IPS DF 4.7 (cell line): ENCODE measurements around the gene DUSP5.

Source experiments
- DNase-seq: peaks from one replicate; pipeline ENCODE4 v3.0.0-alpha.2; 2013; ENCODE audit warnings: low spot score; ENCODE audit errors: extremely low read depth

Gene DUSP5

DNA sequence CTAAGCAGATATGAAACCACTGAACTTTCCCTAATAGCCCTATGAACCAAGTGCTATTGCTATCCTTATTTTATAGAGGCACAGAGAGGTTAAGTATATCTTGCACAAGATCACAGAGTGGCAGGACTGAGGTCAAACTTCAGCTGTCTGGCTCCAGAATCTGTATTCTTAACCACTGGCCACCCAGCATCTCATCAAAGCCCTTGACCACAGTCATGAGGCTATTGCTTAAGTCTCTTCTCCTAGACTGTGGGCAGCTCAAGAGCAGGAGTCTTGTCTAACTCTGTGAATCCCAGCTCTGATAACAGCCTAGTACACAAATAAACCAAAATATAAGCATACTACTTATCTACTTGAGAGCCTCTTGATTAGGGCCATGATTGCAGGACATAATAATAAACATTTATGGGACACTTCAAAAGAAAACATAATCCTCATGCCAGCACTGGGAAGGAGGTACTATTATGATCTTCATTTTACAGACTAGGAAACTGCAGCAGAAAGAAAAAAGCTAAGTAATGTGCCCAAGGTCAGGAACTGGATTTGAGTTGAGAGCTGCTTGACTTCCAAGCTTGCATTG, 47.3 kb downstream of the DUSP5 start:
- DNase-seq = no peak

DNA sequence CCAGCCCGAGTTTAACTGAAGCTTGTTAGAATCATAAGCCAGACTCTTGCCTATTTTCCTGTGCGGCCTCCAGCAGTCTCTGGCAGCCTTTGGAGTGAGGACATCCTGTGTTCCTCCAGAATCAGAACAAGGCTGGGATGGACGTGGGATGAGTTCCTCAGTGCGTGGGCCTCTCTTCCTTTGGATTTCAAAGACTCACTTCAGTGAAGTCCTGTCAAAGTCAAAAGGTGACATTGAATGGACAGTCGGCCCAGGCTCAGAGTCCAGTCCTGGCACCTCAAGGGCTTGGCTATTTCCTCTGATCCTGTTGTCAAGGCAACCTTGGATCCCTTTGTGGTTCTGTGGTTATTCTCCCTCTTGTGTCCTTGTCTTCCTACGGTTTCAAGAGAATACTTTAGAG, 48.4 kb downstream of the DUSP5 start:
- no peak for DNase-seq

DNA sequence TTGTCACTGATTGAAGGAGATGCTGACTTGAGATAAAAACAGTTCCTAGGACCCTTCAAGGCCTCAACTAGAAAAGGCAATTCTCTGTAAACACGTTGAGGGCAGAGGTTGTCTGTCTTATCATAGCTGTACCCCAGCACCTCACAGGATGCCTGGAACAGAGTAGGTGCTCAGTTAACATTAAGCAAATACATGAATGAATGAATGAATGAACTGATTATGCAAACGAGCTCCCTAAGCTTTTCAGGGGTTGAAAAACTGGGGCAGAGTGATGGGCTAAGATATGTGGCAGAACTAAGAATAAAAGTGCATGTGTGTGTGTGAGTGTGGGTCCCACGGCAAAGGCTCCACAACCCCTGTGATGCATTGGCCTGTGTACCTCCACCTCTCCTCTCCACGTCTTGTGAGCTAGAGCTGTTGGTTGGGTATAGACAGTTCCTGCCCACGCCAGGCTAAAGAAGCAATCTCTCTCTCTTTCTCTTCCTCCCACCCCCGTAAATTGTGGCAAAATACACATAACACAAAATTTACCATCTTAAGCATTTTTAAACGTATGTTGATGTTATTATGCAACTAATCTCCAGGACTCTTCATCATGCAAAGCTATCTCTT, 48.9 kb downstream of the DUSP5 start:
- DNase-seq = no peak

DNA sequence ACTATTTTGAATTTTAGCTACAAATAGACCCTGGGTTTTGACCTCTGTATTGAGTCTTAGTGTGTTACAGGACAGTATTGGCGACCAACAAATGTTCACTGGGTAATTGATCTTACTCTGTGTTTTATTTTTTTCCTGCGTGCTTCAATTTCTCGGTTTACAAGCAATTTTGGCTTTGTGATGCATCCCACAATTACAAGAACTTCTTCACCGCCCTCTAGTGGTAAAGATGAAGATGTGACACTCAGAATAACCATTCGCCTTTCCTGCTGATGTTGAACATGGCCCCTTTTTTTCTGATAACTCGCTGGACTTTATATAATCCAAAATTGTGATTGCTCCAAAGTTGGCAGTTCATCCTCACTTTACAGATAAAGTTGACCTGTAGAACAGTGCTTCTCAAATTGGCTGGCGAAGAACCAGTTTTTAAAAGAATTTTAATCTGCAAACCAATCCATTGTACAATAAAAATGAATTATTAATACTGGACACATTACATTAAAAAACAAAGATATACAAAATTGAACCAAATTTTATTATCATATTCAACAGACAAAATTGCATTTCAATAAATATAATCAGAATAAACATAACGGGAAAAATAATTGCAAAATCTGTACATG, 49.5 kb downstream of the DUSP5 start:
- no peak for DNase-seq

DNA sequence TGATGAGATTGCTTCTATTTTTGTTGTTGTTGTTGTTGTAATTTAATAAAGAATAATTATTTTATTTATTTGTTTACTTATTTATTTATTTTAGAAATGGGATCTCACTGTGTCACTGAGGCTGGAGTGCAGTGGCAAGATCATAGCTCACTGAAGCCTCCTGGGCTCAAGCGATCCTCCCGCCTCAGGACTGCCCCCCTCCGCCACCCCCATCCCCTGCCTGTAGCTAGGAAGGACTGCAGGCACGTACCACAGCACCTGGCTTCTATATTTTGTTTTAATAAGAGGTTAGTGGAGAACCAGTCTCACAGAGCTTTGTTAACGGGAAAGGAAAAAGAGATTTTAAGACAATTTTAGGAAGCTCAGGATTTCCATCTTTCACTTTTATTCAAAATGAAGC, 50.3 kb downstream of the DUSP5 start:
- no peak for DNase-seq

DNA sequence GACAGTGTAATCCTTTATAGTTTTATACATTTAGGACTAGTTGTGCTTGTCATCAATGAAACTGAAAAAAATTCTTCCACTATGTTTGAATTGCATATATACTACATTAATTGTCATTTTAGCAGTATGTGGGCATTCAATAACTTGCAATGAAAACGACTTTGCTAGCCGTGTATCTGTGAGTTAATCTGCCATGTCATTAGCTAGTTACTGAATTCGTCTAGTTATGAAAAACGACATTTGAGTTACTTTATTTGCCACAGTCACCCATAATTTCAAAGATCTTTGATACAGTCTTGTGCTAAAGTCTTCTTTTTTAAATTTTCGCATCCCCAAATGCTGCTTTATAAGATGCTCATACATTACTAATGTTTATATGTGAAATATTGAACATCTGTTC, 51.5 kb downstream of the DUSP5 start:
- DNase-seq = no peak

DNA sequence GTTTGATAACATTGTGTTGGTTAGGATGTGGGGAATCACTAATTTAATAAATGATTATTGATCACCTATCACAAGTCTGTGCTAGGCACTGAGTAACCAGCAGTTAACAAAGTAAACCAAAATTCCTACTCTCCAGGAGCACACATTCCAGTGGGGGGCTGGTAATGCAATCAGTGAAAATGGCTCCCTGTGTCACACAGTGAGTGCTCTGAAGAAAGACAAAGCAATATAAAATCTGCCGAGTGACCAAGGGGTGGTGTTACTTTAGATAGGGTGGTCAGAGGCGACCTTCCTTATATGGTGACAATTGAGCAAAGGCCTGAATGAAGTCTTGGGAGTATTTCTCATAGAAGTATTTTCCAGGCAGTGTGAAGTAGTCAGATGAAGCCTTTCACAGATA, 56.2 kb downstream of the DUSP5 start:
- DNase-seq = no peak

DNA sequence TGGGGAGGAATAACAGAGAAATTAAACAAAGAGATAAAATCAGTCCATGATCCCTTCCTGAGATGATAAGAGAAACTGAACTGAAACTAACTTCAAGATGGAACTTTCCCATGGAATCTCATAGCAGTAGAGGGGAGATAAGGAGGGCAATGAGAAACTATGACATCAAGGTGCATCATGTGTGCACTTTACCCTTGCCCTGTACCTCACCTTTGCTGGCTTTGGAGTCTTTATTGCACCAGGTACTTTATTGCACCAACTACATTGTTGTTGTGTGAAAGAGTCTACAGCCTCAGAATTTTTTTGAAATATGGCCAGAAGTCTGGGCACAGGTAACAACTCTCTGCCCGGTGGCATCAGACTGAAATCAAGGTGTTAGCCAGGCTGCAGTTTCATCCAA, 58.6 kb downstream of the DUSP5 start:
- DNase-seq = no peak

DNA sequence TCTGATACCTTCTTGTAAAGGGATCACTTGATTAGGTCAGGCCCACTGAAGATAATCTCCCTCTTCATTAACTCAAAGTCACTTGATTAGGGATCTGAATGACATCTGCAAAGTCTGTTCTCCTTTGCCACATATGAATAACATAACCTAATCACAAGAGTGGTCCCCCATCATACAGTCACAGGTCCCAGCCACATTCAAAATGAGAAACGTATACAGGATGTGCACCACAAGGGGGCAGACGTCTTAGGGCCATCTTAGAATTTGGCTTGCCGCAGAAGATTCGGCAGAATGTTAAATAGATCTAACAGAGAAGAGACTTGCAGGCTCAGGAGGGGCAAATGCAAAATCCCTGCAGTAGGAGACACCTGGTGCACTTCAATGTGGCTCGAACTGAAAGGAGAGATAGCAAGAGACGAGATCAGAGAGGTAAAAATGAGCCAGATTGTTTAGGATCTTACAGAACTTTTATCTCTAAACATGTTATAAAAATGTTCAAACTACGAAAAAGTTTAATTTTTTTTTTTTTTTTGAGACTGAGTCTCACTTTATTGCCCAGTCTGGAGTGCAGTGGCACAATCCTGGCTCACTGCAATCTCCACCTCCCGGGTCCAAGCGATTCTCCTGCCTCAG, 59.4 kb downstream of the DUSP5 start:
- no peak for DNase-seq

DNA sequence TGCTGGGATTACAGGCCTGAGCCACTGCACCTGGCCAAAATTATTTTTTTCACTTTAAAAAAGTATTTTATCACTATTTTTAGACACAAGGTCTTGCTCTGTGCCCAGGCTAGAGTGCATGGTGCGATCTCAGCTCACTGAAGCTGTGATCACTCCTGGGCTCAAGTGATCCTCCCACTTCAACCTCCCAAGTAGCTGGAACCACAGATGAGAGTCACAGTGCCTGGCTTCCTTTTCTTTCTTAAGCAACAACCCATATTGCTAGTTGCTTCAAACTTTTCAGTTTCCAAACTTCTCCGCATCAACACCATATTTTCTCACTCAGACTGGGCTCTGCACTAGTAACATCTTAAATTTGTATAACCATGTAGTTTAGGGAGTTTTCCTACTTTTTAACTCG, 60.3 kb downstream of the DUSP5 start:
- no peak for DNase-seq

DNA sequence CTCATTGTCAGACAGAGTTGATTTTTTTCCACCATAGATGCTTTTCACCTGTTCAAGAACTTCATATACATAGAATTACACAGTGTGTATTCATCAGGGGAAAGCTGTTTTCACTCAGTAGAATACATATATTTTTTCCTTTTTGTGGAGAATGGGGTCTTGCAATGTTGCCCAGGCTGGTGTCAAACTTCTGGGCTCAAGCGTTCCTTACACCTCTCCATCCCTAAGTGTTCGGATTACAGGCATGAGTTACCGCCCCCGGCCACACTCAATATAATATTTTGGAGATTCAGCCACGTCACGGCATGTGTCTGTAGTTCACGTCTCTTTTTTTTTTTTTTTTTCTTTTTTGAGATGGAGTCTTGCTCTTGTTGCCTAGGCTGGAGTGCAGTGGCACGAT, 62.3 kb downstream of the DUSP5 start:
- no peak for DNase-seq
